CD8-positive, alpha-beta memory T cell (primary cell): Measurements from ENCODE around the gene POC1A. TPM values are rescaled to one million over a fixed set of nuclear protein-coding genes. Genes with fewer than 3 reads are reported as not detected.

Experiments
- CTCF ChIA-PET: fragments of 350-600 bp; sonication (Branson Sonifier 250); formaldehyde crosslinking; loops from one replicate; lab custom pipeline; 2021; ENCODE audit warnings: antibody characterized with exemption; lab: Charles Lee
- POLR2A ChIA-PET: fragments of 350-600 bp; sonication (Branson Sonifier 250); formaldehyde crosslinking; loops from one replicate; lab custom pipeline; 2021; ENCODE audit warnings: antibody characterized with exemption; lab: Charles Lee
- DNase-seq, 5 donors: peaks; one replicate each; pipeline versions ENCODE4 v3.0.0 to v3.0.0-alpha.2; 2020 to 2022; ENCODE audit warnings: mixed read lengths in 1 of 5
- H3K27ac ChIP-seq: one replicate; pipeline ENCODE4 v1.7.0; 2013; ENCODE audit warnings: low read depth, mild to moderate bottlenecking, low read length, moderate library complexity
- H3K27me3 ChIP-seq: 2 replicates; pipeline ENCODE4 v1.7.0; 2013; ENCODE audit warnings: low read length, mild to moderate bottlenecking; ENCODE audit not compliant: insufficient read depth, poor library complexity, severe bottlenecking
- H3K36me3 ChIP-seq: 2 replicates; pipeline ENCODE4 v1.7.0; 2013; ENCODE audit warnings: mild to moderate bottlenecking, low read length, moderate library complexity; ENCODE audit not compliant: insufficient read depth
- H3K4me1 ChIP-seq: 2 replicates; pipeline ENCODE4 v1.7.0; 2013; ENCODE audit warnings: mild to moderate bottlenecking, low read length, moderate library complexity; ENCODE audit not compliant: insufficient read depth
- H3K4me3 ChIP-seq: 2 replicates; pipeline ENCODE4 v1.7.0; 2013; ENCODE audit warnings: mild to moderate bottlenecking, low read length
- H3K9me3 ChIP-seq: 2 replicates; pipeline ENCODE4 v1.7.0; 2013; ENCODE audit warnings: mild to moderate bottlenecking, low read length
- H3K27ac Mint-ChIP-seq, 8 donors: one replicate each; pipeline ENCODE4 v1.8.0; 2020 to 2021; ENCODE audit warnings: mixed read lengths in 8 of 8, mild to moderate bottlenecking in 6 of 8, inconsistent platforms in 3 of 8, moderate library complexity in 3 of 8
- H3K27me3 Mint-ChIP-seq, 2 donors: one replicate each; pipeline ENCODE4 v1.8.0; 2020 to 2021; ENCODE audit warnings: mixed read lengths in 2 of 2, mild to moderate bottlenecking in 1 of 2, moderate library complexity in 1 of 2
- H3K36me3 Mint-ChIP-seq, 3 donors: one replicate each; pipeline ENCODE4 v1.8.0; 2020 to 2021; ENCODE audit warnings: mixed read lengths in 3 of 3, inconsistent platforms in 1 of 3, mild to moderate bottlenecking in 1 of 3
- H3K4me1 Mint-ChIP-seq, 3 donors: one replicate each; pipeline ENCODE4 v1.8.0; 2020 to 2021; ENCODE audit warnings: mixed read lengths in 3 of 3, inconsistent platforms in 1 of 3, mild to moderate bottlenecking in 1 of 3
- H3K4me3 Mint-ChIP-seq, 7 donors: one replicate each; pipeline ENCODE4 v1.8.0; 2020 to 2021; ENCODE audit warnings: mixed read lengths in 7 of 7, mild to moderate bottlenecking in 6 of 7, moderate library complexity in 4 of 7, inconsistent platforms in 2 of 7
- H3K9me3 Mint-ChIP-seq, 5 donors: one replicate each; pipeline ENCODE4 v1.8.0; 2020 to 2022; ENCODE audit warnings: mixed read lengths in 5 of 5, mild to moderate bottlenecking in 3 of 5, moderate library complexity in 2 of 5, inconsistent platforms in 1 of 5
- polyA plus RNA-seq: library from polyadenylated mRNA; unstranded; fragments of 300-500 nt; fragmentation: Illumina TruSeq; gene quantifications from one replicate; pipeline ENCODE4 v1.2.3, GENCODE V29; 2021
- total RNA-seq, 2 experiments: library from RNA; stranded (reverse); gene quantifications; one replicate each; pipeline ENCODE4 v1.2.3, GENCODE V29; 2021

POC1A gene
- total and polyA plus RNA-seq, 3 experiments from 2014 or later, result 1.5 to 22.7 (median 22.6) TPM

GRCh38 chr3:52149726-52150125, 4.5 kb downstream of the POC1A start:
- Histone ChIP-seq H3K9me3 (no peaks in the 10 kb centered on the region), H3K36me3 (no peaks in the 10 kb centered on the region), H3K4me1 (peaks cover 6% of the 10 kb centered on the region), H3K27me3 (no peaks in the 10 kb centered on the region), H3K27ac (no peak overlapping the region), H3K4me3 (no peak overlapping the region)
- DNase-seq, result no peak
- H3K27ac Mint-ChIP-seq, result no peak overlapping the region
- no peaks in the 10 kb centered on the region for H3K9me3 Mint-ChIP-seq
- ChIA-PET CTCF (interaction anchor here (0.6 to 0.8 kb wide), 2 partner anchors 8 to 27 kb away, joined by 3 read pairs; no protein-coding TSS in a partner anchor), POLR2A (no interaction called here)
- peaks cover 0 to 4% (median 0%) of the 10 kb centered on the region in 3 donors for H3K36me3 Mint-ChIP-seq
- no peaks in the 10 kb centered on the region for H3K27me3 Mint-ChIP-seq
- H3K4me1 Mint-ChIP-seq, result peaks cover under 1 to 9% (median 5%) of the 10 kb centered on the region in 3 donors
- no peak overlapping the region for H3K4me3 Mint-ChIP-seq

DNA sequence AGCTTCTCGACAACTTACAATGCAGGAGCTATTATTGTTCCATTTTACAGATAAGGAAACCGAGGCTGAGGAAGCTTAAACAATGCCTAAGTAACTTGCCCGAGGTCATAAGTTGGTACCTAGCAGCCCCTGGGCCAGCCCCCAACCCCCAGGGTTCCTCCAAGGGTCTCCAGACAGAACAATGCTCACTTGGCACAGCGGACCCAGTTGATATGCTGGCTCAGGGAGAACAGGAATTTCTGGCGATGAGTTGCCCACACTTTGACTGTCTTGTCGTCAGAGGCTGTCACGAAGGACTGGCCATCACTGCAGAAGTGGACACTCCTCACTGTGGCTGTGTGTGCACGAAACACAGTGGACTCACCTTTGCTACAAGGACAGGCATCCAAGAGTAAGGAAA, 5.2 kb downstream of the POC1A start:
- H3K4me1 ChIP-seq, result peaks cover 8% of the 10 kb centered on the region
- H3K9me3 ChIP-seq, result no peaks in the 10 kb centered on the region
- H3K36me3 ChIP-seq, result no peaks in the 10 kb centered on the region
- H3K36me3 Mint-ChIP-seq, result no peaks in the 10 kb centered on the region
- no peaks in the 10 kb centered on the region for H3K9me3 Mint-ChIP-seq
- no peaks in the 10 kb centered on the region for H3K27me3 Mint-ChIP-seq
- peaks cover 5 to 10% (median 6%) of the 10 kb centered on the region in 3 donors for H3K4me1 Mint-ChIP-seq
- ChIA-PET POLR2A (no interaction called here), CTCF (interaction anchor here (0.8 to 1.3 kb wide), 3 partner anchors 27 to 148 kb away, joined by 3 to 6 read pairs (median 5); no protein-coding TSS in a partner anchor)
- H3K27ac ChIP-seq, result no peak overlapping the region
- H3K4me3 Mint-ChIP-seq, result no peak overlapping the region
- H3K27ac Mint-ChIP-seq, result no peak overlapping the region
- no peaks in the 10 kb centered on the region for H3K27me3 ChIP-seq
- no peak for DNase-seq
- no peak overlapping the region for H3K4me3 ChIP-seq

GRCh38 chr3:52147804-52148203, 6.4 kb downstream of the POC1A start:
- Histone ChIP-seq H3K4me3 (no peak overlapping the region), H3K27me3 (no peaks in the 10 kb centered on the region), H3K4me1 (peaks cover 6% of the 10 kb centered on the region), H3K27ac (no peak overlapping the region), H3K36me3 (no peaks in the 10 kb centered on the region), H3K9me3 (no peaks in the 10 kb centered on the region)
- Mint-ChIP-seq H3K9me3 (no peaks in the 10 kb centered on the region), H3K4me3 (no peak overlapping the region), H3K36me3 (no peaks in the 10 kb centered on the region), H3K4me1 (peaks cover 6 to 8% (median 8%) of the 10 kb centered on the region in 3 donors), H3K27me3 (no peaks in the 10 kb centered on the region), H3K27ac (peak overlapping the region in 1 of 8 donors; percentile 38)
- ChIA-PET CTCF (interaction anchor here (0.7 to 1.3 kb wide), 5 partner anchors 91 to 147 kb away, joined by 3 to 6 read pairs (median 4); partner anchors contain the start of gene DUSP7), POLR2A (interaction anchor here (0.7 to 0.9 kb wide), 2 partner anchors 146 to 1579 kb away, joined by 3 read pairs; partner anchors contain the start of gene HEMK1)
- no peak for DNase-seq

GRCh38 chr3:52146811-52147210, 7.4 kb downstream of the POC1A start:
- Mint-ChIP-seq H3K36me3 (no peaks in the 10 kb centered on the region), H3K27me3 (no peaks in the 10 kb centered on the region), H3K9me3 (no peaks in the 10 kb centered on the region), H3K4me1 (peaks cover 6 to 8% (median 8%) of the 10 kb centered on the region in 3 donors), H3K4me3 (no peak overlapping the region), H3K27ac (peak overlapping the region in 1 of 8 donors; percentile 58)
- Histone ChIP-seq H3K4me1 (peaks cover 6% of the 10 kb centered on the region), H3K27ac (no peak overlapping the region), H3K4me3 (no peak overlapping the region), H3K27me3 (no peaks in the 10 kb centered on the region), H3K36me3 (no peaks in the 10 kb centered on the region), H3K9me3 (no peaks in the 10 kb centered on the region)
- POLR2A ChIA-PET, result no interaction called here
- CTCF ChIA-PET, result interaction anchor here (1.3 to 6.2 kb wide), 2 partner anchors 133 to 144 kb away, joined by 3 to 74 read pairs; no protein-coding TSS in a partner anchor
- no peak for DNase-seq

DNA sequence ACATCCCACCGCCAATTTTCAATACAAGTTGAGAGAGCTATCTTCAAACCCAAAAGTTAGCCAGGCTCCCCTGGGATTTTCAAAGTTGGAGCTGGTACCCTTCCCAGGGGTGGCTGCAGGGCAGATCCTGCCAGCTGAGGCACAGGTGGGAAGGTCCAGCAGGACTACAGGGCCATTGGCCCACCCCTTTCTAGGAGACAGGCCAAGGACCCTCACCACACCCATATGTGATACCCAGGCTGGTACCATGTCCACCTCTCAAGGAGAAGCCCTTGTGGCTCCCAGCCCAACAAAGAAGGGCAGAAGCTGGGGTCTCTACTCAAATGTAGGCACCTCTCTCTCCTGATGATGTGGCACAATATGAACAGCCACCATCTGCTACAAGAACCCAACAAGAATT, 8.0 kb downstream of the POC1A start:
- Histone ChIP-seq H3K27ac (no peak overlapping the region), H3K4me3 (no peak overlapping the region), H3K27me3 (no peaks in the 10 kb centered on the region), H3K9me3 (no peaks in the 10 kb centered on the region), H3K36me3 (no peaks in the 10 kb centered on the region), H3K4me1 (peaks cover 6% of the 10 kb centered on the region)
- no peak overlapping the region for H3K4me3 Mint-ChIP-seq
- POLR2A ChIA-PET, result no interaction called here
- H3K27me3 Mint-ChIP-seq, result no peaks in the 10 kb centered on the region
- H3K4me1 Mint-ChIP-seq, result peaks cover 6 to 8% (median 8%) of the 10 kb centered on the region in 3 donors
- H3K27ac Mint-ChIP-seq, result no peak overlapping the region
- DNase-seq, result no peak
- CTCF ChIA-PET, result interaction anchor here (1.3 to 6.2 kb wide), 2 partner anchors 132 to 144 kb away, joined by 3 to 74 read pairs; no protein-coding TSS in a partner anchor
- H3K9me3 Mint-ChIP-seq, result no peaks in the 10 kb centered on the region
- no peaks in the 10 kb centered on the region for H3K36me3 Mint-ChIP-seq

DNA sequence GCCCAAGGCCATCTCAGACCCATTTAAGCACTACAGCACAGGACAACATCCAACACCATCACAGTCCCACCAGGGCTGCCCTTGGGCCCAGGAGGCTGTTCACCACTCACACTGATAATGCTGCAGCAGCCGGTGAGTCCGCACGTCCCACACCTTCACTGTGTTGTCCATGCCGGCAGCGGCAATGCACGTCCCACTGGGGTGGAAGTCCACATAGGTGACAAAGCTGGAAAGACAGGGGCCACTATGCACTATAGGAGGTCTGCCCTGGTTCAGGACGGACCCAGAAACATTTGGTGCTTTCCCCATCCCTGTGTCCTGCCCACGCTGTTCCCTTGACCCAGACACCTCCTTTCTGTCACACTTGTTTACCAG, 8.5 kb downstream of the POC1A start:
- peaks cover 6% of the 10 kb centered on the region for H3K4me1 ChIP-seq
- DNase-seq, result no peak
- H3K9me3 ChIP-seq, result no peaks in the 10 kb centered on the region
- Mint-ChIP-seq H3K4me1 (peaks cover 6 to 8% (median 8%) of the 10 kb centered on the region in 3 donors), H3K4me3 (no peak overlapping the region), H3K36me3 (no peaks in the 10 kb centered on the region), H3K27ac (no peak overlapping the region), H3K9me3 (no peaks in the 10 kb centered on the region), H3K27me3 (no peaks in the 10 kb centered on the region)
- no peaks in the 10 kb centered on the region for H3K27me3 ChIP-seq
- H3K4me3 ChIP-seq, result no peak overlapping the region
- no peak overlapping the region for H3K27ac ChIP-seq
- CTCF ChIA-PET, result interaction anchor here (1.3 to 6.2 kb wide), 3 partner anchors 93 to 143 kb away, joined by 3 to 74 read pairs (median 8); no protein-coding TSS in a partner anchor
- POLR2A ChIA-PET, result no interaction called here
- H3K36me3 ChIP-seq, result no peaks in the 10 kb centered on the region

DNA sequence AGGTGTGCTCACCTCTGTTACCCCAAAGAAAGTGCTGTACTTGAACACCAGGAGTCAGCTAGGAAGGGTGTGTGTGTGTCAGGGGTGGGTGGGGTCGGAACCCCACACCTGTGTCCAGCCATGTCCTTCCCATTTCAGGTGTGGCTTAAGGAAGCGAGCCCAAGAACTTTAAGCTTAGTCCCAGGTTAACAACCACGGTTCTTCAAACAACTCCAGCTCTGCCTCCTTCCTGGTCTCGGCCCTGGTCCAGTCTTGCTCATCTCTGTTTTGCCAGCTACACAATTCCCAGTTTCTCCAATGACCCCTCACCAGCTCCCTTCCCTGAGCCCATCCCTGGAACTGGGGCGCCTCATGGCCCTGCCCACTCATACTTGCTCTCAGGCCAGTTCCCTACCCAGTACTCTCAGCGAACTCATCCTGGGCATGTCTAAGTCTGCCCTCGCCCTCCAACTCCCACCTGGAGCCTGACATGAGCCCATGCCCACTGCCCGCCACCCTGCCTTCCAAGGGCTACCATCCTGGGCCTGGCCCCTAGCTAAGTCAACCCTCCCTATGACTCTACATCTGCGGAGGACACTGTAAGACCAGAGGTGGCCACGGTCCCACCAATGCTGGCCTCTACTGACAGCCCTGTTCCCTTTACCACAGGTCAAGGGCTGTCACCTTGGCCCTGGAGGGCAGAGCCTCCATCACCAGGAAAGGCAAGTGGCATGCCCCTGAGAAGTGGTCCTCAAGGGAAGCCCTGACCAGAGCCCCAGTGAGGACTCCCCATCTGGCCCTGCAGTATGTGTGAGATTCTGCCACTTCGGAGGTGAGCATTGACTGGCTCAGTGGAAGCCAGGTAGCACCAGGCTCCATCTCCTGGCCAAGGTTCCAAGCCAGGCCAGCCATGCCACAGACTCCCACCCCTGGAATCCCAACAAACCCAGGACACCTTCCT, 9.2 kb downstream of the POC1A start:
- CTCF ChIA-PET, result interaction anchor here (0.7 to 6.2 kb wide), 14 partner anchors 8 to 203 kb away, joined by 3 to 74 read pairs (median 3); partner anchors contain the start of genes DUSP7, PARP3, POC1A and RPL29
- DNase-seq, result no peak
- Mint-ChIP-seq H3K4me3 (no peak overlapping the region), H3K27ac (peak overlapping the region in 1 of 8 donors; percentile 10), H3K4me1 (peaks cover 6 to 8% (median 8%) of the 10 kb centered on the region in 3 donors), H3K9me3 (no peaks in the 10 kb centered on the region), H3K27me3 (no peaks in the 10 kb centered on the region), H3K36me3 (no peaks in the 10 kb centered on the region)
- Histone ChIP-seq H3K4me1 (peaks cover 6% of the 10 kb centered on the region), H3K27ac (no peak overlapping the region), H3K36me3 (no peaks in the 10 kb centered on the region), H3K27me3 (no peaks in the 10 kb centered on the region), H3K4me3 (no peak overlapping the region), H3K9me3 (no peaks in the 10 kb centered on the region)
- POLR2A ChIA-PET, result no interaction called here
